GM12878 (cell line): Measurements from ENCODE around the gene RAP1B. TPM values are rescaled to one million over a fixed set of nuclear protein-coding genes. Genes with fewer than 3 reads are reported as not detected.

ENCODE experiments used
- ATAC-seq: fragments of 200-7000 bp; cut with Tn5 transposase; 3 replicates; pipeline ENCODE4 v1.9.1; 2020; ENCODE audit warnings: mild to moderate bottlenecking, moderate library complexity
- BruUV-seq: library from RNA; stranded (reverse); fragments of 400-500 nt; replicated peaks from 2 replicates; lab custom pipeline; 2021; lab: Mats Ljungman, UMichigan
- CTCF ChIA-PET: fragments of 300-600 bp; sonication (Branson Sonifier 250); formaldehyde crosslinking; extraction: SDS; loops from one replicate; lab custom pipeline; 2021; ENCODE audit warnings: inconsistent platforms; lab: Yijun Ruan, JAX
- POLR2A ChIA-PET: fragments of 350-600 bp; formaldehyde crosslinking; extraction: SDS; loops from one replicate; lab custom pipeline; 2021; ENCODE audit warnings: inconsistent platforms; lab: Charles Lee
- RAD21 ChIA-PET: fragments of 300-600 bp; sonication (Branson Sonifier 250); formaldehyde crosslinking; loops from one replicate; lab custom pipeline; 2023; ENCODE audit warnings: antibody characterized with exemption; ENCODE audit not compliant: unreplicated experiment; lab: Charles Lee
- SMC1A ChIA-PET: fragments of 300-600 bp; sonication (Branson Sonifier 250); formaldehyde crosslinking; loops from one replicate; lab custom pipeline; 2023; ENCODE audit not compliant: unreplicated experiment, uncharacterized antibody; lab: Charles Lee
- DNase-seq: peaks from one replicate; pipeline ENCODE4 v3.0.0-alpha.2; 2011; ENCODE audit warnings: low read depth, low spot score
- FAIRE-seq: peaks from 3 replicates; lab custom pipeline; 2011; peaks lifted over from hg19 to GRCh38; lab: Jason Lieb, UNC
- H2AFZ ChIP-seq: 2 replicates; pipeline ENCODE4 v1.6.0; 2011; ENCODE audit warnings: low read depth, low read length, control low read depth; ENCODE audit not compliant: control insufficient read depth
- H3K27ac ChIP-seq: 2 replicates; pipeline ENCODE4 v1.5.1; 2011; ENCODE audit warnings: control low read depth; ENCODE audit not compliant: control insufficient read depth, insufficient read depth
- H3K27me3 ChIP-seq, 2 experiments: replicated peaks in 1 of 2; 2 replicates each; pipeline versions ENCODE4 v1.6.0 to v1.6.1; 2011; ENCODE audit warnings: low read length in 1 of 2; ENCODE audit not compliant: control insufficient read depth in 2 of 2, insufficient read depth in 2 of 2
- H3K36me3 ChIP-seq, 2 experiments: 2 replicates each; pipeline ENCODE4 v1.5.1; 2011; ENCODE audit warnings: low read length in 1 of 2; ENCODE audit not compliant: control insufficient read depth in 2 of 2, insufficient read depth in 2 of 2
- H3K4me1 ChIP-seq: 2 replicates; pipeline ENCODE4 v1.6.1; 2011; ENCODE audit warnings: mild to moderate bottlenecking, low read length, moderate library complexity, mixed read lengths; ENCODE audit not compliant: control insufficient read depth, insufficient read depth
- H3K4me2 ChIP-seq: 2 replicates; pipeline ENCODE4 v1.6.0; 2011; ENCODE audit warnings: control low read depth; ENCODE audit not compliant: control insufficient read depth, insufficient read depth
- H3K4me3 ChIP-seq: fragments of 200-600 bp; sonication (generic); 2 replicates; pipeline ENCODE4 v1.5.1; 2016
- H3K79me2 ChIP-seq: 2 replicates; pipeline ENCODE4 v1.6.0; 2011; ENCODE audit warnings: low read length; ENCODE audit not compliant: control insufficient read depth, insufficient read depth
- H3K9ac ChIP-seq: 2 replicates; pipeline ENCODE4 v1.8.0; 2011; ENCODE audit warnings: low read length, control low read depth, mixed read lengths; ENCODE audit not compliant: control insufficient read depth, insufficient read depth
- H3K9me3 ChIP-seq: replicated peaks from 3 replicates; pipeline ENCODE4 v1.5.1; 2011; ENCODE audit warnings: mild to moderate bottlenecking, low read length; ENCODE audit not compliant: control insufficient read depth, insufficient read depth
- H4K20me1 ChIP-seq: 2 replicates; pipeline ENCODE4 v1.6.0; 2011; ENCODE audit not compliant: control insufficient read depth, insufficient read depth
- CUX1 ChIP-seq: IDR thresholded peaks from 2 replicates; pipeline ENCODE4 v1.6.1; 2012; ENCODE audit warnings: improper control_type of control experiment, low read depth, low read length; ENCODE audit not compliant: insufficient replicate concordance
- PKNOX1 ChIP-seq: fragments of 450-650 bp; IDR thresholded peaks from 2 replicates; pipeline ENCODE4 v1.6.1; 2016; ENCODE audit warnings: mild to moderate bottlenecking
- RAD51 ChIP-seq: fragments of 450-650 bp; IDR thresholded peaks from 2 replicates; pipeline ENCODE4 v1.6.1; 2016; ENCODE audit warnings: moderate library complexity, mild to moderate bottlenecking, inconsistent platforms
- ZBTB4 ChIP-seq: fragments of 450-650 bp; formaldehyde crosslinking; IDR thresholded peaks from 2 replicates; pipeline ENCODE4 v1.4.0; 2022; ENCODE audit warnings: mild to moderate bottlenecking, moderate library complexity
- WGBS: methylation state at CpG from one replicate; pipeline ENCODE4 v1.1.6; 2016; ENCODE audit warnings: low lambda C conversion rate; ENCODE audit not compliant: insufficient replicate concordance, insufficient coverage; ENCODE audit errors: missing lambda C conversion rate; 5-methylcytosine and 5-hydroxymethylcytosine counted together
- in situ Hi-C: fragments of 300-500 bp; cut with MboI; formaldehyde crosslinking; loops from 9 replicates; pipeline ENCODE4 v1.14.3; 2018; ENCODE audit warnings: mixed read lengths
- intact Hi-C: fragments of 100-400 bp; cut with micrococcal nuclease; formaldehyde crosslinking; loops from one replicate; pipeline ENCODE4 v1.14.2; 2022; ENCODE audit not compliant: unreplicated experiment
- polyA plus RNA-seq, 11 experiments: library from polyadenylated mRNA; depleted of rRNA in 4 of 11; unstranded in 6 of 11; stranded (reverse) in 5 of 11; fragments of >200 nt; fragmentation: Nextera tagmentation in 4 of 11; fragmentation: Illumina TruSeq in 1 of 11; extraction: Ambion mirVana in 4 of 11; extraction: Trizol in 1 of 11; gene quantifications; 1 replicate in 1 of 11; 2 replicates in 10 of 11; pipeline versions ENCODE4 v1.2.1 to v1.2.3, GENCODE V29; 2011 to 2016; ENCODE audit warnings: inconsistent platforms in 2 of 11, missing spikeins in 2 of 11, low read depth in 1 of 11
- total RNA-seq, 4 experiments: library from RNA; depleted of rRNA in 3 of 4; stranded (reverse); fragments of >200 nt in 3 of 4; fragmentation: Illumina TruSeq in 1 of 4; extraction: Trizol in 1 of 4; gene quantifications; 2 replicates each; pipeline versions ENCODE4 v1.2.1 to v1.2.3, GENCODE V29; 2013 to 2021

The RAP1B gene
- total and polyA plus RNA-seq, 10 of the 15 experiments (the other 5 are each of a cell fraction or from before 2014, with no cell fraction given), result 88.9 to 219 (median 127) TPM

GRCh38 chr12:68614105-68614679 is 3.5 kb downstream of the RAP1B start:
- SMC1A ChIA-PET, result interaction anchor here (0.7 to 5.9 kb wide), 20 partner anchors 9 to 288 kb away, joined by 3 to 53 read pairs (median 3); partner anchors contain the start of gene MDM2
- in situ Hi-C loops (loop anchor here (25.0 kb wide), 1 partner anchor 252 kb away; no protein-coding TSS in a partner anchor), intact Hi-C loops (loop anchor here (2.0 to 5.0 kb wide), 3 partner anchors 17 to 193 kb away; partner anchors contain the start of gene MDM2)
- WGBS, result 13% methylated on average over 5 of the region's 5 CpGs
- Histone ChIP-seq H3K27me3 (no peaks in the 10 kb centered on the region), H4K20me1 (peaks cover 5% of the 10 kb centered on the region; the same call in 1 of the 2 replicates), H3K9ac (no peak overlapping the region), H3K27ac (peak overlapping the region; percentile 46), H3K4me2 (peak overlapping the region; percentile 84), H3K79me2 (peaks cover 83% of the 10 kb centered on the region), H3K36me3 (no peaks in the 10 kb centered on the region), H3K4me3 (peak overlapping the region; percentile 66), H3K9me3 (no peaks in the 10 kb centered on the region), H3K4me1 (peaks cover 4% of the 10 kb centered on the region; the same call in 1 of the 2 replicates), H2AFZ (no peak overlapping the region)
- POLR2A ChIA-PET, result interaction anchor here (0.5 to 2.3 kb wide), 9 partner anchors 16 to 249 kb away, joined by 3 to 5 read pairs (median 3); partner anchors contain the start of gene SLC35E3
- peak; percentile 15 for TF ChIP-seq CUX1
- TF ChIP-seq PKNOX1, result 0 out of 2 replicates have a peak, but pooled peaks have one; percentile 18
- TF ChIP-seq RAD51, result peak; percentile 88
- TF ChIP-seq ZBTB4, result no peak
- FAIRE-seq (no peak), DNase-seq (no peak), ATAC-seq (0 out of 3 replicates have a peak, but pooled peaks have one; percentile 1)
- RAD21 ChIA-PET, result interaction anchor here (0.7 to 5.2 kb wide), 15 partner anchors 10 to 255 kb away, joined by 3 to 42 read pairs (median 5); partner anchors contain the start of gene MDM2
- no TSS peak for BruUV-seq
- CTCF ChIA-PET, result interaction anchor here (0.5 to 1.6 kb wide), 8 partner anchors 9 to 391 kb away, joined by 3 to 7 read pairs (median 3); no protein-coding TSS in a partner anchor
